Activated CD4-positive, alpha-beta T cell treated with anti-CD3 and anti-CD28 coated beads, Interleukin-2, amount 50 U/mL, for 4 hours (primary cell): ENCODE measurements around the gene CNST.
A peak's percentile ranks its signal among the peaks of the same experiment; 100 is the strongest.
"Not testable (repeated sequence)": the region's sequence is repeated elsewhere in the genome, so short reads cannot be mapped to it uniquely, and the experiment has no call there.

Source experiments
- DNase-seq, 2 experiments: peaks; one replicate each; pipeline ENCODE4 v3.0.0-alpha.2; 2020

The CNST gene

GRCh38 chr1:246680696-246681130 lies 114.5 kb downstream of the CNST start:
- no peak for DNase-seq

GRCh38 chr1:246681900-246682895 lies 115.9 kb downstream of the CNST start:
- DNase-seq, result no peak

GRCh38 chr1:246683521-246683920 lies 117.3 kb downstream of the CNST start:
- DNase-seq, result no peak

GRCh38 chr1:246687002-246687401 lies 120.7 kb downstream of the CNST start:
- DNase-seq, result no peak

GRCh38 chr1:246689409-246690008 lies 123.3 kb downstream of the CNST start:
- DNase-seq, result peak; percentile 6 to 7

- no peak for DNase-seq
Observed at GRCh38 chr1:246690100-246690499, 123.8 kb downstream of the CNST start.

GRCh38 chr1:246691622-246692495 lies 125.6 kb downstream of the CNST start:
- no peak for DNase-seq

GRCh38 chr1:246694213-246694895 lies 128.1 kb downstream of the CNST start:
- not testable (repeated sequence) for DNase-seq

- DNase-seq, result no peak
Observed at GRCh38 chr1:246695136-246695535, 128.9 kb downstream of the CNST start.

GRCh38 chr1:246695666-246696065 lies 129.4 kb downstream of the CNST start:
- no peak for DNase-seq

GRCh38 chr1:246698466-246699094 lies 132.3 kb downstream of the CNST start:
- no peak for DNase-seq

- DNase-seq, result peak; percentile 72 to 75
Observed at GRCh38 chr1:246699095-246699735, 133.0 kb downstream of the CNST start.

- no peak for DNase-seq
Observed at GRCh38 chr1:246703581-246703980, 137.3 kb downstream of the CNST start.

- DNase-seq, result no peak
Observed at GRCh38 chr1:246705368-246705767, 139.1 kb downstream of the CNST start.

- DNase-seq, result no peak
Observed at GRCh38 chr1:246708166-246708565, 141.9 kb downstream of the CNST start.

GRCh38 chr1:246709196-246709595 lies 142.9 kb downstream of the CNST start:
- no peak for DNase-seq

- DNase-seq, result no peak
Observed at GRCh38 chr1:246709835-246710234, 143.6 kb downstream of the CNST start.

GRCh38 chr1:246711548-246712003 lies 145.3 kb downstream of the CNST start:
- no peak for DNase-seq

GRCh38 chr1:246712428-246712827 lies 146.2 kb downstream of the CNST start:
- DNase-seq, result not testable (repeated sequence)
